Articular chondrocyte of knee joint (primary cell): Measurements from ENCODE around the gene SUV39H2. TPM values are rescaled to one million over a fixed set of nuclear protein-coding genes. Genes with fewer than 3 reads are reported as not detected.

ENCODE experiments used
- total RNA-seq: library from RNA; depleted of rRNA; stranded (reverse); fragments of >200 nt; gene quantifications from 2 replicates; pipeline ENCODE4 v1.2.3, GENCODE V29; 2012

The SUV39H2 gene, protein sequence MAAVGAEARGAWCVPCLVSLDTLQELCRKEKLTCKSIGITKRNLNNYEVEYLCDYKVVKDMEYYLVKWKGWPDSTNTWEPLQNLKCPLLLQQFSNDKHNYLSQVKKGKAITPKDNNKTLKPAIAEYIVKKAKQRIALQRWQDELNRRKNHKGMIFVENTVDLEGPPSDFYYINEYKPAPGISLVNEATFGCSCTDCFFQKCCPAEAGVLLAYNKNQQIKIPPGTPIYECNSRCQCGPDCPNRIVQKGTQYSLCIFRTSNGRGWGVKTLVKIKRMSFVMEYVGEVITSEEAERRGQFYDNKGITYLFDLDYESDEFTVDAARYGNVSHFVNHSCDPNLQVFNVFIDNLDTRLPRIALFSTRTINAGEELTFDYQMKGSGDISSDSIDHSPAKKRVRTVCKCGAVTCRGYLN
- 9.4 and 16.1 TPM in 2 replicates for total RNA-seq

DNA sequence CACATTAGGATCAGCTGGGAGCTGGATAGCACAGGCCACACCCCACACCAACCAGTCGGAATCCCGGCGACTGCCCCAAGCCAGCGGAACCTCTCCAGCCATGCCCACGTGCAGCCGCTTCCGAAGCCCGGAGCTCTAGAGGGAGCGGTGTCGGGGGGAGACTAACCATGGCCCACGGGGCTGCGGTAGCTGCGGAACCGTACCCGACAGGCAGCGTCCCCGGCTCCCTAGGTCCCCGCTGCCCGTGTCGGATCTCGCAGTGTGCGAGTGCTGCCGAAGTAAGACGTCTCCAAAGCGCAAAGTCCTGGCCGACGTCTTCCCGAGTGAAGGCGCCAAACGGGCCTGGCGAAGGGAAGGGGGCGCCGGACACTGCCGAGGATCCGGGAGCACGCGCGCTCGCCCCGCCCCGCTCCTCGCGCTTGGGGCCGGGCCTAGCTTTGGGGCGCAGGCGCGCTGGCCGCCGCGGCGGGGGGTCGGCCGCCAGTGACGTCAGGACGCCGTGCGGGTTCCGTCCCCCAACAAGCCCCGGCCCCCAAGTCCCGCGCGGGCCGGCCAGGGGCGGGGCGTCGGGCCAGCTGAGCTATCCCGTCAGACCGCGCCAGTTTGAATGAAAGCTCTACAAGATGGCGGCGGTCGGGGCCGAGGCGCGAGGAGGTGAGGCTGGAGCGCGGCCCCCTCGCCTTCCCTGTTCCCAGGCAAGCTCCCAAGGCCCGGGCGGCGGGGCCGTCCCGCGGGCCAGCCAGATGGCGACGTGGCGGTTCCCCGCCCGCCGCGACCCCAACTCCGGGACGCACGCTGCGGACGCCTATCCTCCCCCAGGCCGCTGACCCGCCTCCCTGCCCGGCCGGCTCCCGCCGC lies at the start of gene SUV39H2:
Gene SUV39H2, plus strand, starts transcription at position 601 of the 858 bp plus-strand sequence. Its CDS starts 23 bp downstream, at position 624.

DNA sequence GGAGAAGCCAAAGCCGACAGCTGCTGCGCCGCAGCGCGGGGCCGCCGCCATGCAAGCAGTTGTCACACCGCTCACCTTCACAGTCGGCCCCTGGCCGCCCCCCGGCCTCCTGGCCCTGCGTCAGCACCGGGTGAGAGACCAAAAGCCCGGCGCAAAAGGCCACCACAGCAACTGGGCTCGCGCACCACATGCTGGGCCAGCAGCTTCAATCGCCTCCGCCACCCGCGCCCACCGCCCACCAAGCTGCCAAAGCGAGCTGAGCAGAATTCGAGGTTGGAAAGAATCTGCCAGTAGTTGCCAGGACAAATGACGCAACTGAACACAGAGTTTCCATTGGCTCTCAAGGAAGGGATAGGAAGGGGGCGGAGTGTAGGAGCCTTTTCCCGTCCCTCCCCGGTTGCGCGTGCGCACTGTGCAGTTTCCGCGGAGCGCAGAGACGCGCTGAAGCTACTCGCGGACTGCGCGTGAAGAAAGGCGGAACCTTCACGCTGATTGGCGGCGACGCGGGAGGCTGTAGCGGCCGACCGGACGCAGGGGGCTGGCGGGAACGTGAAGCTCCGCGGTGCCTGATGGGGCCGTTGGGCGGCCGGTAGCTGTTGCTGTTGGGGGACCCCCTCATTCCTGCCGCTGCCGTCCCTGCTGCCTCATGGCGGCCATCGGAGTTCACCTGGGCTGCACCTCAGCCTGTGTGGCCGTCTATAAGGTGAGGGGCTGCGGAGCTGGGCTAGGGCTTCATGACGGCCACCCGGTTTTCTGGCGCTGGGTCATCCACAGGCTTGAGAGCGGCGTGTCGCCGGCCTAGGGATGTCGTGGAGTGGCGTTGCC lies 40.7 kb upstream of the SUV39H2 start, which contains the start of the genes CDNF, HSPA14 and MSANTD7:
Gene CDNF, minus strand, starts transcription at position 281 of the 825 bp plus-strand sequence. Its CDS starts 91 bp downstream, at position 190.
Gene HSPA14, plus strand, starts transcription at position 550 of the 825 bp plus-strand sequence. Its CDS starts 97 bp downstream, at position 647.
Gene MSANTD7, plus strand, starts transcription at position 550 of the 825 bp plus-strand sequence. CDS start 3,979 bp downstream, outside the sequence.

Other genes with a start within 250 kb of the SUV39H2 start
- 30.1 and 48.4 TPM in 2 replicates for gene FAM107B, start 104.0 kb upstream of the SUV39H2 start, total RNA-seq
- 2.7 and 3.5 TPM in 2 replicates for gene CDNF, start 40.8 kb upstream of the SUV39H2 start, total RNA-seq
- 14.8 and 16.2 TPM in 2 replicates for gene HSPA14, start 40.6 kb upstream of the SUV39H2 start, total RNA-seq
- 15.9 and 17.4 TPM in 2 replicates for gene MSANTD7, start 40.6 kb upstream of the SUV39H2 start, total RNA-seq
- 18.7 and 21.4 TPM in 2 replicates for gene DCLRE1C, start 75.2 kb downstream of the SUV39H2 start, total RNA-seq
- gene MEIG1, start 80.5 kb downstream of the SUV39H2 start, total RNA-seq: 0.91 TPM in 1 of 2 replicates, not detected in the other
- gene OLAH, start 165.1 kb downstream of the SUV39H2 start, total RNA-seq: not detected in 2 replicates
- 1.0 and 2.4 TPM in 2 replicates for gene ACBD7, start 209.9 kb downstream of the SUV39H2 start, total RNA-seq
- gene RPP38, start 218.5 kb downstream of the SUV39H2 start, total RNA-seq: 14.2 and 14.3 TPM in 2 replicates